AG09309 (cell line): Measurements from ENCODE around the gene TMEM132E.

Experiments used
- DNase-seq: peaks from one replicate; pipeline ENCODE4 v3.0.0-alpha.2; 2010; ENCODE audit warnings: low read depth
- H3K4me3 ChIP-seq: 2 replicates; pipeline ENCODE4 v1.5.1; 2011; ENCODE audit warnings: mild to moderate bottlenecking, low read depth, low read length, moderate library complexity; ENCODE audit not compliant: control insufficient read depth
- CTCF ChIP-seq: IDR thresholded peaks from 2 replicates; pipeline ENCODE4 v1.5.1; 2011; ENCODE audit warnings: mild to moderate bottlenecking, low read depth, low read length, inconsistent platforms; ENCODE audit not compliant: insufficient read depth, control insufficient read depth; ENCODE audit errors: missing control alignments

TMEM132E gene

GRCh38 chr17:34634551-34635160, 55.3 kb downstream of the TMEM132E start:
- TF ChIP-seq CTCF: no peak
- DNase-seq: no peak
- H3K4me3 ChIP-seq: no peak overlapping the region

- H3K4me3 ChIP-seq: no peak overlapping the region
- DNase-seq: no peak
- no peak for TF ChIP-seq CTCF
Measured at GRCh38 chr17:34635876-34636275, 56.5 kb downstream of the TMEM132E start.

- no peak for DNase-seq
- no peak for TF ChIP-seq CTCF
- no peak overlapping the region for H3K4me3 ChIP-seq
Measured at GRCh38 chr17:34637041-34637547, 57.7 kb downstream of the TMEM132E start.

GRCh38 chr17:34637548-34638525, 58.5 kb downstream of the TMEM132E start:
- peak; percentile 25 for DNase-seq
- H3K4me3 ChIP-seq: peak overlapping the region; percentile 31
- peak; percentile 96 for TF ChIP-seq CTCF

- H3K4me3 ChIP-seq: no peak overlapping the region
- TF ChIP-seq CTCF: no peak
- no peak for DNase-seq
Measured at GRCh38 chr17:34638526-34639260, 59.3 kb downstream of the TMEM132E start.

- TF ChIP-seq CTCF: no peak
- DNase-seq: no peak
- H3K4me3 ChIP-seq: no peak overlapping the region
Measured at GRCh38 chr17:34639706-34640425, 60.5 kb downstream of the TMEM132E start.
